Muscle of back (tissue), 13 donors: Measurements from ENCODE around the gene SOS2. TPM values are rescaled to one million over a fixed set of nuclear protein-coding genes. Genes with fewer than 3 reads are reported as not detected.

Experiments used
- DNase-seq, 3 donors: peaks; one replicate each; pipeline versions ENCODE4 v3.0.0 to v3.0.0-alpha.2; 2013
- long read RNA-seq, 9 donors: transcript quantifications; one replicate each; lab custom pipeline, GENCODE V29; 2026
- polyA plus RNA-seq, 10 donors: library from polyadenylated mRNA; unstranded; fragments of 120-200 nt; gene quantifications; one replicate each; pipeline ENCODE4 v1.2.1, GENCODE V29; 2013; ENCODE audit not compliant: insufficient read length in 10 of 10

Gene SOS2
- polyA plus RNA-seq, result 10 to 100 TPM; 24.4 to 45.7 (median 36.3) TPM
- long read RNA-seq, donor 1, result 0 reads
- long read RNA-seq, donor 2, full-length matches to known transcripts, result 1 of 1 reads
- long read RNA-seq, donor 2, partial matches to known transcripts, result 0 of 1 reads
- long read RNA-seq, donor 2, other reads (novel, unspliced or antisense), result 0 of 1 reads
- long read RNA-seq, donor 3, result 0 reads
- long read RNA-seq, donor 4, result 0 reads
- long read RNA-seq, donor 5, full-length matches to known transcripts, result 1 of 1 reads
- long read RNA-seq, donor 5, partial matches to known transcripts, result 0 of 1 reads
- long read RNA-seq, donor 5, other reads (novel, unspliced or antisense), result 0 of 1 reads
- long read RNA-seq, donor 6, full-length matches to known transcripts, result 1 of 6 reads
- long read RNA-seq, donor 6, partial matches to known transcripts, result 5 of 6 reads
- long read RNA-seq, donor 6, other reads (novel, unspliced or antisense), result 0 of 6 reads
- long read RNA-seq, donor 7, full-length matches to known transcripts, result 1 of 1 reads
- long read RNA-seq, donor 7, partial matches to known transcripts, result 0 of 1 reads
- long read RNA-seq, donor 7, other reads (novel, unspliced or antisense), result 0 of 1 reads
- long read RNA-seq, donor 8, result 0 reads
- long read RNA-seq, donor 9, result 0 reads

- peak; percentile 89 to 98 (median 90) for DNase-seq
These were observed at the start of gene SOS2 for GRCh38 chr14:50231475-50232275. SOS2 (minus strand) TSS chr14:50231578; CDS start chr14:50231283, 295 bp downstream.

- DNase-seq, result no peak
These were observed 41.1 kb upstream of the SOS2 start for GRCh38 chr14:50272498-50272897.

GRCh38 chr14:50270932-50271331, 39.6 kb upstream of the SOS2 start:
- DNase-seq, result no peak

GRCh38 chr14:50265029-50265428, 33.7 kb upstream of the SOS2 start:
- no peak for DNase-seq

GRCh38 chr14:50263321-50263720, 31.9 kb upstream of the SOS2 start:
- DNase-seq, result peak in 2 of 3 donors; percentile 6 to 15

GRCh38 chr14:50262865-50263264, 31.5 kb upstream of the SOS2 start:
- peak in 1 of 3 donors; percentile 3 for DNase-seq

GRCh38 chr14:50260511-50260910, 29.1 kb upstream of the SOS2 start:
- DNase-seq, result peak; percentile 1 to 25 (median 19)

- no peak for DNase-seq
These were observed 28.7 kb upstream of the SOS2 start for GRCh38 chr14:50260072-50260471.

- DNase-seq, result no peak
These were observed 26.4 kb upstream of the SOS2 start for GRCh38 chr14:50257732-50258131.

GRCh38 chr14:50254248-50254647, 22.9 kb upstream of the SOS2 start:
- no peak for DNase-seq

- no peak for DNase-seq
These were observed 17.9 kb upstream of the SOS2 start for GRCh38 chr14:50249136-50249775.

GRCh38 chr14:50247245-50247644, 15.9 kb upstream of the SOS2 start:
- DNase-seq, result no peak

GRCh38 chr14:50242566-50243310, 11.4 kb upstream of the SOS2 start:
- no peak for DNase-seq

- DNase-seq, result no peak
These were observed 10.7 kb upstream of the SOS2 start for GRCh38 chr14:50242096-50242495.

- no peak for DNase-seq
These were observed 6.0 kb upstream of the SOS2 start for GRCh38 chr14:50237427-50237826.

GRCh38 chr14:50233951-50234250, 2.5 kb upstream of the SOS2 start:
- DNase-seq, result no peak

- DNase-seq, result peak in 2 of 3 donors; percentile 15 to 25
These were observed 2.0 kb upstream of the SOS2 start for GRCh38 chr14:50233166-50233950.

GRCh38 chr14:50232276-50232642, 881 bp upstream of the SOS2 start:
- DNase-seq, result no peak

- DNase-seq, result peak; percentile 53 to 86 (median 68)
These were observed 490 bp downstream of the SOS2 start for GRCh38 chr14:50230701-50231474.

- no peak for DNase-seq
These were observed 1.0 kb downstream of the SOS2 start for GRCh38 chr14:50230401-50230700.
